Measurements from ENCODE around the gene FNDC1. TPM values are rescaled to one million over a fixed set of nuclear protein-coding genes. Genes with fewer than 3 reads are reported as not detected.

The FNDC1 gene
- total RNA-seq, 1 experiment from 2014 or later = 0.23 TPM

GRCh38 chr6:159193923-159194322 lies 24.7 kb downstream of the FNDC1 start:
- CTCF ChIA-PET = no interaction called here
- BruUV-seq (replicated peaks) = no TSS peak
- ATAC-seq (no peak), DNase-seq (ENCODE audit: low read depth, low spot score) (no peak)
- Histone ChIP-seq H3K4me1 (ENCODE audit: control insufficient read depth, insufficient read depth, low read length) (no peaks in the 10 kb centered on the region), H3K27ac (ENCODE audit: low read length) (no peak overlapping the region), H3K4me3 (ENCODE audit: low read depth in 2 of 2, low read length in 2 of 2) (no peak overlapping the region), H3K9me3 (ENCODE audit: control insufficient read depth, insufficient read depth, low read depth, low read length) (no peaks in the 10 kb centered on the region), H3K27me3 (ENCODE audit: control insufficient read depth, insufficient read depth, low read length) (peaks cover 7% of the 10 kb centered on the region), H3K36me3 (ENCODE audit: control insufficient read depth, insufficient read depth, low read length) (no peaks in the 10 kb centered on the region)
- no peak for TF ChIP-seq TCF7L2 (IDR thresholded peaks at IDR 0.05; ENCODE audit: low read depth, low read length)
- no peak for TF ChIP-seq CTCF (IDR thresholded peaks at IDR 0.05)
- TF ChIP-seq SIN3A (IDR thresholded peaks at IDR 0.05; ENCODE audit: borderline replicate concordance, insufficient read depth, low read depth, low read length) = no peak
- TF ChIP-seq REST (IDR thresholded peaks at IDR 0.05; ENCODE audit: insufficient read depth in 1 of 2, low read depth in 2 of 2, low read length in 1 of 2) = no peak
- no peak for TF ChIP-seq POLR2AphosphoS5 (IDR thresholded peaks at IDR 0.05; ENCODE audit: low read depth, low read length)
- POLR2A ChIA-PET = no interaction called here
- in situ Hi-C loops (cut with HindIII; ENCODE audit: low pct_unique_long_range_greater_than_20kb, low sequenced_read_pairs) (no loop called here), intact Hi-C loops (cut with micrococcal nuclease; ENCODE audit: unreplicated experiment) (no loop called here)

- ChIA-PET CTCF (no interaction called here), POLR2A (interaction anchor here (0.6 kb wide), 1 partner anchor 106 kb away, joined by 3 read pairs; no protein-coding TSS in a partner anchor)
- DNase-seq (ENCODE audit: low read depth, low spot score) (no peak), ATAC-seq (no peak)
- Histone ChIP-seq H3K36me3 (ENCODE audit: control insufficient read depth, insufficient read depth, low read length) (no peaks in the 10 kb centered on the region), H3K27ac (ENCODE audit: low read length) (no peak overlapping the region), H3K9me3 (ENCODE audit: control insufficient read depth, insufficient read depth, low read depth, low read length) (no peaks in the 10 kb centered on the region), H3K4me1 (ENCODE audit: control insufficient read depth, insufficient read depth, low read length) (no peaks in the 10 kb centered on the region), H3K4me3 (ENCODE audit: low read depth in 2 of 2, low read length in 2 of 2) (no peak overlapping the region), H3K27me3 (ENCODE audit: control insufficient read depth, insufficient read depth, low read length) (peaks cover 7% of the 10 kb centered on the region)
- BruUV-seq (replicated peaks) = no TSS peak
- no peak for TF ChIP-seq TCF7L2 (IDR thresholded peaks at IDR 0.05; ENCODE audit: low read depth, low read length)
- TF ChIP-seq CTCF (IDR thresholded peaks at IDR 0.05) = no peak
- no peak for TF ChIP-seq SIN3A (IDR thresholded peaks at IDR 0.05; ENCODE audit: borderline replicate concordance, insufficient read depth, low read depth, low read length)
- no peak for TF ChIP-seq REST (IDR thresholded peaks at IDR 0.05; ENCODE audit: insufficient read depth in 1 of 2, low read depth in 2 of 2, low read length in 1 of 2)
- TF ChIP-seq POLR2AphosphoS5 (IDR thresholded peaks at IDR 0.05; ENCODE audit: low read depth, low read length) = no peak
- intact Hi-C loops (cut with micrococcal nuclease; ENCODE audit: unreplicated experiment) = no loop called here
- in situ Hi-C loops (cut with HindIII; ENCODE audit: low pct_unique_long_range_greater_than_20kb, low sequenced_read_pairs) = no loop called here
Measured at GRCh38 chr6:159194421-159194820, 25.2 kb downstream of the FNDC1 start.
